ENCODE data around the gene GCNT2.

DNA sequence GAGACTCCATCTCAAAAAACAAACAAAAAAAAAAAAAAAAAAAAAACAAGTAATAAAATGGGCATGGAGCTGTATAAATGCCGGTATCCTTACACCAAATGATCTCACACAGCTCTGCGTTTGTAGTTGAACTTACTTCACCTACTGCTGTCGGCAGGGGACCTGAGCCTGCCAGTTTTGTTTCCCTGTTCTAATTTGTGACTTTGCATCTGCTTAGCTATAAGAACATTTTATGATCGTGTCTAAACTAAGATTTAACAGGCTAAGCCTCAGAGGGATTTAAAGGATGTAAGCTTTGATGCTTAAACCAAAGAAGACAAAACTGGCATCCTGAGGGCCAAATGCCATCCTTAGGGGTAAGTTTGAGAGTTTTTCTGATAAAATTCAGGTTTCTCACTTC is 58.7 kb downstream of the GCNT2 start:
- TF ChIP-seq, protein P1, sequence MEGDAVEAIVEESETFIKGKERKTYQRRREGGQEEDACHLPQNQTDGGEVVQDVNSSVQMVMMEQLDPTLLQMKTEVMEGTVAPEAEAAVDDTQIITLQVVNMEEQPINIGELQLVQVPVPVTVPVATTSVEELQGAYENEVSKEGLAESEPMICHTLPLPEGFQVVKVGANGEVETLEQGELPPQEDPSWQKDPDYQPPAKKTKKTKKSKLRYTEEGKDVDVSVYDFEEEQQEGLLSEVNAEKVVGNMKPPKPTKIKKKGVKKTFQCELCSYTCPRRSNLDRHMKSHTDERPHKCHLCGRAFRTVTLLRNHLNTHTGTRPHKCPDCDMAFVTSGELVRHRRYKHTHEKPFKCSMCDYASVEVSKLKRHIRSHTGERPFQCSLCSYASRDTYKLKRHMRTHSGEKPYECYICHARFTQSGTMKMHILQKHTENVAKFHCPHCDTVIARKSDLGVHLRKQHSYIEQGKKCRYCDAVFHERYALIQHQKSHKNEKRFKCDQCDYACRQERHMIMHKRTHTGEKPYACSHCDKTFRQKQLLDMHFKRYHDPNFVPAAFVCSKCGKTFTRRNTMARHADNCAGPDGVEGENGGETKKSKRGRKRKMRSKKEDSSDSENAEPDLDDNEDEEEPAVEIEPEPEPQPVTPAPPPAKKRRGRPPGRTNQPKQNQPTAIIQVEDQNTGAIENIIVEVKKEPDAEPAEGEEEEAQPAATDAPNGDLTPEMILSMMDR (IDR thresholded peaks at IDR 0.05) = no peak
- no peak for TF ChIP-seq POLR2A (IDR thresholded peaks at IDR 0.05)
